Kidney glomerular epithelial cell (primary cell): ENCODE results near the gene C16orf89.
"Not testable (repeated sequence)": the region's sequence is repeated elsewhere in the genome, so short reads cannot be mapped to it uniquely, and the experiment has no call there.

Source experiments
- DNase-seq: peaks from one replicate; lab custom pipeline; 2025; lab: John Stamatoyannopoulos, UW

The C16orf89 gene

DNA sequence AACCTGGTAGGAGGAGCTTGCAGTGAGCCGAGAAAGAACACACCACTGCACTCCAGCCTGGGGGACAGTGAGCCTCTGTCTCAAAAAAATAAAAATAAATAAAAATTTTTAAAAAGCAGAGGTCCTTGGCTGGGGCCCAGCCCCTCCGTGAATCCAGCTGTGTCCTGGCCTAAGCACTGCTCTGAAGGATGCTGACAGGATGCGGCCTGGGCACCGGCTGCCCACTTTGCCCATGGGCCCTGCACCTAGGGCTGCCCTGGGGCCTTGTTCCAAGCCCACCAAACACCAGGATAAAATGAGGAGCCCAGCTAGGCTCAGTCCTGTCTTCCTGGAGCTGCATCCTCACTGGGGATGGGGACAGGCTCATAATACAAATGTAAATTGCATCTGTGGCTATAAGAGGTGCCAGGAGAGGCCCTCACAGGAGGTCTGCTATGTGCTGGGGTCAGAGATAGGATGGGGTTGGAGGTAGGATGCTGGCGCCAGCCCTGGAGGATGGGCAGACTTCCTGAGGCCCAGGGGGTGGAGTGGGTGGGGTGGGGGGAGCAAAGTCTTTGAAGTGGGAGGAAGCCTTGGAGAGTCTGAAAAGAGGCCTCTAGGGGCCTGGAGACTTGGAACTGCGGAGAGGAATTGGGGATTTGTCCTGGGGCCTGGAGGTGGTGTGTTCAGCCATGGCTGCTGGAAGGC, 6.2 kb downstream of the C16orf89 start:
- no peak for DNase-seq

DNA sequence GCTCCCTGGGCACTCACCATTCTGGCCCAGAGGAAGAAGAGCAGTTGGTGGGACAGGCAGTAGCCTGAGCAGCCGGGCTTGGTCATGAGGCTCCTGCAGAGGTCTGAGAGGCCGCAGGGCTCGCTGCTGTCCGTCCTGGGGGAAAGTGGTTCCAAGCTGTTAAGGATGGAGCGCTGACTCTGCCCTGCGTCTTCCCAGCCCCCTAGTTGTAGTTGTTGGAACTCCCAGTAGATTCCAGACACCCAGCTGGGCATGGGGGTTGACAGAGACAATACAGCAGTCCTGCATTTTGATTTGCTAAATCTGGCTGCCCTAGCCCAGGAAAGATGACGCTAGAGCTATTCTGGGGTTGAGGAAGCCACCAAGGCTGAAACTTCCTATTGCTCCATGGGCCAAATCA, 7.3 kb downstream of the C16orf89 start:
- no peak for DNase-seq

DNA sequence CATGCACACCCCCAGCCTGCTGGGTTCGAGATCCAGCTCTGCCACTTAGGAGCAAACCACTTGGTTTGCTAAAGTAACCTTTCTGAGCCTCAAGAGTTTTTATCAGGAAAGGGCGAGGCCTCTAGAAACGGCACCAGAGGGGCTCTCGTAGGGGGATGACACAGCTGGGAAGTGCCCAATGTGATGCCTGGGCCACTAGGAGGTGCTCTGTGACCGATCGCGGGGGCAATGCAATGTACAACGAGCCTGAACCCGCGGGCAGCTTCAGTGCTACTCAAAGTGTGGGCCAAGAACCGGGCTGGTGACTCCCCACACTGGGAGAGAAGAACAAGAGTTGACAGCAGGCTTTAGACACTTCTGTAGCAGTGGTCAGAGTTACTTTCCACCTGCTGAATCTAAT, 9.4 kb downstream of the C16orf89 start:
- DNase-seq: no peak

DNA sequence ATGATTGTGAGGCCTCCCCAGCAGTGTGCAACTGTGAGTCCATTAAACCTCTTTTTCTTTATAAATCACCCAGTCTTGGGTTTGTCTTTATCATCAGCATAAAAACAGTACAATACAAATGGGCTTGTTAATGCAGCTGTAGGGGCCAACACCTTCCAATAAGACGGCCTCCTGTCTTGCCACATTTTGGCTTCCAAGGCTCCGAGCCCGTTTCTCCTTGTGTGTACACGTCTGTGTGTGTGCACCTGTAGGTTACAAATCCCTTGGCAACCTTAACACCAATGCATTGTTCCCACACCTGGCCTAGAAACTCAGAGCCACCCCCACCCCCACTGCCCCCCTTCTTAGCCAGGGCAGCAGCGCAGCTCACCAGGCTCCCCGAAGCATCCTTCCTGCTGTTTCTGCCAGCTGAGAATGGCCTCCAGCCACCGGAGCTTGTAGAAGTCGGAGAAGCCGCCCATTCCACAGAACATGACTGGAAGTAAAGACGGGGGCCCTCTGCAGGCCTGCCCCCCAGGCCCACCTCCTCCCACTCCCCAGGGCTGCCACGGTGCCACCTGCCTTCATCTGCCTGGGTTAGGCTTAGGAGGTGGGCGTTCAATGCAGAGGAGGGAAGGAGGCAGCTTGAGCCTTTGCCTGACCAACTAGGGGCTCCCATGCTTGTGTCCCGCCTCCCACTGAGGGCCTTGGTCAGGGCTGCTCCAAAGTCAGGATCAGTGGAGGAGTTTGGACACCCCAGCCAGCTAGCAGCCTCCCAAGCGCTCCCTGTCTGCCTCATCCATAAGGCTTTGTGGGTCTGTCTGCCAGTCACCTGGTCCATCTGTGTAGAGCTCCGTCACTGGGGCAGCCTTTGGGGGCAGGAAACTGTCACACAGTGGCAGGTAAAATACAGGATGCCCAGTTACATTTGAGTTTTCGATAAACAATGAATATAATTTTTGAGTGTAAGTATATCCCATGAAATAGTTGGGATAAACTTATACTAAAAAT, 10.6 kb downstream of the C16orf89 start:
- DNase-seq: no peak

DNA sequence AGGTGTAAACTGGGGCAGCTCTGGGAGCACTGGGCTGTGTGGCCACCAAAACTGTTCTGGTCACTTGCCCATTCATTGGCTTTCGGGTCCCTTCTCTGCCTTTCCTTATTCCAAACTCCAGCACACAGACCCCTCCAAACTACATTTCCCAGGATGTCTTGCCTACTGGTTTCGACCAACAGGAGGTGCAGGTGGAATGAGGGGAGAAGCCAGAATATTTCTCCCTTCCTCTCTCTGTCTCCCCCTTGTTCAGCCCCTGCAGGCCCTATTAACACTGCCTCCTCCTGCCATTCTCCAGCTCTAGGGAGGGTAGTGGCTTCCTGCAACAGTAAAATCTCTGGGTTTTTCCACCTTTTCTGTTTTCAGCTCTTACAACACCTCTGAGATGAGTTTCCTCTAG, 18.8 kb downstream of the C16orf89 start:
- no peak for DNase-seq

DNA sequence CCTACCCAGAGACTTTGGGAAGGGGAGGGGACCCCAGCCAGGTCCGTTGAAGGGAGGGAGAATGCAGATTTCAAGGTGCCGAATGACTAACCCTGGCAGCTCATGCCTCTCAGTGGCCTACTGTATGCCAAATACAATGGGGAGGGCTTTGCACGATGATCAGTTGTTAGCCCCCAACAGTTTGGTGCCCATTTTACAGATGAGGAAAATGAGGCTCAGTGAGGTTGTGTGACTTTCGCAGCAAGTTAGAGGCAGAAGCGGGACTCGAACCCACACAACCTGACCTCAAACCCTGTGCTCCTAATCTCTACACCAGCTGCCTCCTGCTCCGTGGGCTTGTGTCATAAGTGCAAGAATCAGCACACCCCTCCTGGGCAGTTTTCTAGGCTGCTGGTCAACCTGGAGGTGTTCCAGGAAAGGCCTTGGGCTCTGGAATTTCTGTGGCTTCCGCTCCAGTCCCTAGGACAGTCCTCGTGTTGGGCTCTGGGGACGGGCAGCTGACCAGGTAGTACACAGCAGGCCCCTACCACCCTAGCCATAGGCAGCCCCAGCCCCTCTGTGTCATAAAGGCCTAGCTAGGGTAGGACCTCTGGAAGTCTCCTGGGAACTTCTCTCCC, 20.1 kb downstream of the C16orf89 start:
- no peak for DNase-seq

DNA sequence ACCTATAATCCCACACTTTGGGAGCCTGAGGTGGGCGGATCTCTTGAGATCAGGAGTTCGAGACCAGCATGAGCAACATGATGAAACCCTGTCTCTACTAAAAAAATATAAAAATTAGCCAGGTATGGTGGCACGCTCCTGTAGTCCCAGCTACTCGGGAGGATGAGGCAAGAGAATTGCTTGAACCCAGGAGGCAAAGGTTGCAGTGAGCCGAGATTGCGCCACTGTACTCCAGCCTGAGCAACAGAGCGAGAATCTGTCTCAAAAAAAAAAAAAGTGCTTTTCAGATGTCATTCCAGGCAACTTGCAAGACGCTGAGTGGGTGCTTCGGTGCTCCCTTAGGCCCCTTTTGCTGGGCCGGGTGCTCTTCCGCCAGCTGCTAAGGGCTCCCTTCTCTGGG, 21.2 kb downstream of the C16orf89 start:
- DNase-seq: not testable (repeated sequence)

DNA sequence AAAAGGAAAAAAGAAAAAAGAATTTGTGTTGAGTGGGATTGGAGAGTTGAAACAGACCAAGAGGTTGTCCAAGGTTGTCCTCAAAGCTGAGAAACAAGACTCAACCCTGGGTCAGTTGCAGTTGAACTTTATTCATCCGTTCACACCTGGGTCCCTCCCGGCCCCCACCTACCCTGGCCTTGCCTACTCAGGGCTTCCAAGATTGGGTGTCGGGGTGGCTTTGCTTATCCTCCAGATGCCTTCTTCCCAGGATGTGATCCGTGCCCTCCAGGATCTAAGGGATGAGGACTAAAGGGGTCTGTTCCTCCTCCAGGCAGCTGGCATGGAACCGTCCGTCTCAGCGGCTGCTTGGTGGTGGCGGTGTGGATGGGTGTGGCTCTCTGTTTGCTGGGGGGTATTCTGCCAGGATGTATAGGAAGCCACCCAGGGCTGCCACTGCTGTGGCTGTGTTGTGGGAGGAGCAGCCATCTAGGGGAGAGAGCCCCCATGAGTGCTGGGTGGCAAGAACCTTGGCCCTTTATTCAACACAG, 21.7 kb downstream of the C16orf89 start:
- DNase-seq: no peak

DNA sequence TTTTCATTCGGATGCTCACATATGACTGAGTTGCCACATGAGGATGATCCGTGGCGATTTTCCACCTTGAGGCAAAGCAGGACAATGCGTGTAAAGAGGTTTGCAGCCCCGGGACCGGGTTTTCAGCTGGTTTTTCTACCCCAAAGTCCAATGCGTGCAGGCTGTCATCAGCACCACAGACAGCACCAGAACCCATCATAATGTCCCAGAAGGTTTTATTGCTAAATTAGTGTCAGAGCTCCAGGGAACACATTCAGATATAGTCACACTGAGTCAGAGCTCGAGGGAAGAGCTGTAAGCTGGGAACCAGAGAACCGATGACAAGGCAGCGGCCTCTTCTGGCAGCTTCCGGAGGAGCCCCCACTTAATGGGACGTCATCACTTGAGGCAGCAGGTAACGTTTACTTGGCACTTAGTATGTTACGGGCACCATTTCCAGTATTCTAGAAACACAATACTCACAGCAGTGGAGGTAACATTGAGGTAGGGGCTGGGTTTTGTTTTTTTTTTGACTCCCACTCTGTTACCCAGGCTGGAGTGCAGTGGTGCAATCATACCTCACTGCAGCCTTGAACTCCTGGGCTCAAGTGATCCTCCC, 23.1 kb downstream of the C16orf89 start:
- DNase-seq: no peak

DNA sequence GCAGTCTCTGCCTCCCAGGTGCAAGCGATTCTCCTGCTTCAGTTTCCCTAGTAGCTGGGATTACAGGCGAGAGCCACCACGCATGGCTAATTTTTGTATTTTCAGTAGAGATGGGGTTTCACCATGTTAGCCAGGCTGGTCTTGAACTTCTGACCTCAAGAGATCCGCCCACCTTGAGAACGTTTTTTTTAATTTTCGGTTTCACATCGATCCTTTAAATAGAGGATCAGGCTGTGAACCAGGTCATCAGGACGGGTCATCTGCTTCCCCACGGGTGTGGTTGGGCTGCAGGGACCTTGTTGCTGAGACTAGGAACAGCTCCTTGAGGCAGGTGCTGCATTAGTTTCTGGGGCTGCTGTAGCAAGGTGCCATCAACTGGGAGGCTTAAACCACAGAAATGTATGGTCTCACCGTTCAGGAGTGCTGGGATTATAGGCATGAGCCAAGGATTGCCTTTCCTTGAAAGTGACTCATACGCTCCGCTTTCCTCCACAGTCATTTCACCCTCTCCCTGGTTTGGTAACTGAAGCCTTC, 24.1 kb downstream of the C16orf89 start:
- peak; percentile 66 for DNase-seq

DNA sequence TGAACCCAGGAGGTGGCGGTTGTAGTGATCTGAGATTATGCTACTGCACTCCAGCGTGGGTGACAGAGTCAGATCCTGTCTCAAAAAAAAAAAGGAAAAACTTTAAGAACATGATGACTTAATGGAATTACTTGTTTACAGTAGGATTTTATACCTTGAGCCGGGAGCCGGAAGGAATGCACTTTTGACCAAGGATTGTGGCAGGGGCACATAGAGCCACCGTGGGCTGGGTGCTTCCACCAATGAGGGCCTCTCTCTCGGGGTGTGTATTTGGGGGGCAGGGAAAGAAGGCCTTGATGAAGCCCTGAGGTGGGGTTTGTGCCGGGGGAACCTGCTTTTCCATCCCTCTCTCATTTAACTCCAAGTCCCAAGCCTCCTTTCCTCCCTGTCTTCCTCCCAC, 25.3 kb downstream of the C16orf89 start:
- no peak for DNase-seq

DNA sequence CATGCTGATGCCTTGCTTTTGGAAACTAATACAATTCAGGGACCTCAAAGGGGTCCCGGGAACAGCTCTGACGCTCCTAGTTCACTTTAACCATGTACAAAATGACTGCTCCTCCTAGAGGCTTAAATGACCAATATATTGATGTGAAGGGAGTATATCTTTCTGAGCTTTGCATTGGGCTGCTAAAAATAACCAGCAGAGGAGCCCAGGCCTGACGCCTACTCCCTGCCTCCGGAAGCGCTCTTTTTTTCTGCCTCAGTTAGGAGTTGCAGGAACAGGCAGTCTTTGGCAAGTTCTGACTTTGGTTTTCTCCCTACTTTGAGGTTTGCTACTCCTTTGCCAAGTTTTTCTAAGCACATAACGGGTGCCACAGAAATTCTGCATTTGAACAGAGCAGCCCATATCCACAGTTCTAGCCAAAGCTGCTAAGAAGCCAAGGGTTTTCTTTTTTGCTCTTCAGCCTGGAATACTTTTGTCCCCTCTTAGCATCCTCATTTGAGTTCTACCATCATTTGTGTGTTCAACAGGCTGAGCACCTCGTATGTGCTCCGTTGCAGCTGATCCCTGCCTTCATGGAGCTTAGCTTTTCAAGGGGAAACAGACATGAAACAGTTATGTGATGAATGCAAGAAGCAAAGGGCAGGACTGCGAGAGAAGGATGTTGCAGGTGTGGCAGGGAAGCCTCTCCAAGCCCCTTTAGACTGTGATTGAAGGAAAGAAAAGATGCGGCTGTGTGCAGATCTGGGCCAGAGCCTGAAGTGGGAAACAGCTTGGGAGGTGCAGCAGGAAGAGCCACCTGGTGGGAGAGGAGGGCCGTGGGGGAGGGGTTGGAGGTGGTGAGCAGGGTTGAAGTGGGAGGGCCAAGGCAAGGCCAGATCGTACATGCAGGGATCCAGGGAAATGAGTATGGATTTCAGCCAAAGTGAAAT, 29.3 kb downstream of the C16orf89 start:
- no peak for DNase-seq

DNA sequence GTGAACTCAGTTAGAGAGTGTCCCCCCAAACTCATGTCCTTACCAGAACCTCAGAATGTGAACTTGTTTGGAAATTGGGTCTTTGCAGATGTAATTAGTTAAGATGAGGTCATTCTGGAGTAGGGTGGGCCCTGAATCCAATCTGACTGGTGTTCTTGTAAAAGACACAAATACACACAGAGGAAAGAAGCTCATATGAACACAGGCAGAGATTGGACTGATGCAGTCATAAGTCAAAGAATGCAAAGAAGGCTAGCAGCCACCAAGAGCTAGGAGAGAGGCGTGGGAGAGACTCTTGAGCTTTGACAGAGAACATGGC, 29.9 kb downstream of the C16orf89 start:
- DNase-seq: no peak

DNA sequence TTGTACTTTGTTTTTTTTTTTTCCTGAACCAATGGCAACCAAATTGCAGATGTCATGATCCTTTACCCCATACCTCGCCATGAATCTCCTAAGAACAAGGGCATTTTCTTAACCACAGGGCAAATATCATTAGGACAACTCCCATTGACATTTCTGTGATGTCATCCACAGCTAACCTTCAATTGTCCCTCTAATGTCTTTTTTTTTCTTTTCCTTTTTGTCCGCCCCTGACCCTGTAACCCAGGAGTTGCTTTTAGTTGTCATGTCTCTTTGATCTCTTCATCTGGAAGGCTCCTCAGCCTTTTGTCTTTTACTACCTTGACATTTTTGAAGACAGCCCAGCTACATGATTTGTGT, 31.6 kb downstream of the C16orf89 start:
- no peak for DNase-seq

DNA sequence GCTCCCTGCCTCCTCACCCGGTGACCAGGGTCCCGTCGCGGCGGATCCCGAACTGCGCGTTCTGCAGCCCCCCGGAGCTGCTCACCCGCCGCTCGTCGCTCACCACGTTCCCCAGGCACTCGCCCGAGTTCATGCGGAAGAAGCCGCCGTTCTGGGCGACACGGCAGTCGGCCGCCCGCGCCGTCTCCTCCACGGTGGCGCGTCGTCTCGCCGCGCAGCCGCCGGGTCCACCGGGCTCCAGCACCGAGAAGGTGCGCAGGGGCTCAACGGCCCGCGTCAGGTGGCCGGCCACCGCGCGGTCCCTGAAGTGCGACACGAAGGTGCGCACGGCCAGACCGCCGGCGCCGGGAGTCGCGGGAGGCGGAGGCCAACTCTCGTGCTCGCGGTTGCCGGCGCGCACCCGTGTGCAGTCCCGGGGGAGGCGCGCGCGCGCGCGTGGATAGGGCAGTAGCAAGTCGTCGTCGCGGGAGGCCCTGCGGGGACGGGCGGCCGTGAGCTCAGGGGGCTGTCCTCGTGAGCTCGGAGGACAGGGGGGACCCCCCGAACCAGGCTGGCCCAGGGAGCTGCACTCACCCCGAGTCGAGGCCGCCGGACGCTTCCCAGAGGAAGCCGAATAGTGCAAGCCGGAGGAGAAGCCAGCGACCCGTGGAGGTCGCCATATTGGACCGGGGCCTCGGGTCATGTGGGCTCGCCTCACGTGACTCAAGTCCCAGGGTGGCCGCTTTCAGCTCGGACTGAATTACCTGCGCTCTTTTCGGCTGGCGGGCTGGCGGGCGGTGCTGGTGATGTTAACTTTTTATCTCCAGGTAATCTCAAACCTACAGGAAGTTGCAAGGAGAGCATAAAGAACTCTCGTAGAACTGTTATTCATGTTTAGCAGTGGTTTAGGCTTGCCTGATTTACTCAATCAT, 32.2 kb downstream of the C16orf89 start, which contains the start of gene NAGPA:
TSS of gene NAGPA (minus strand) at position 680 of the 911 bp plus-strand sequence. CDS start at position 659, 21 bp downstream.
- DNase-seq: peak; percentile 62

DNA sequence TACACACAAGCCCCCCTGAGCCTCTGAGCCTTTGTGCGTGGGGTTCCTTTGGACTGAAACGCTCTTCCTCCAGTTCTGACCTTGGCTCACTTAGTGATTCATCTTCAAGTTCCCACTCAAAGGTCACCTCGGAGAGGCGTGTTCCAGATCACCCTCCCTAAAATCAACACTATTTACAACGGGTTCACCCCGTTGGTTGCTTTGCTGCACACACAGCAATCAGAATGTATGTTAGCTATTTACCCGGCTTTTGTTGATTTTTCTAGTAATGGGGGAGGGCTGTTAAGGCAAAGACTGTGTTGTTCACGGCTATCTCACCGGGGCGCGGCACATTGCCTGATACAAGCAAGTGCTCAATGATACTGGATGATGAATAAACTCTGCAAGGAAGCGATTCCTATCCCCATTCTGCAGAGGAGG, 33.0 kb downstream of the C16orf89 start:
- peak; percentile 4 for DNase-seq

DNA sequence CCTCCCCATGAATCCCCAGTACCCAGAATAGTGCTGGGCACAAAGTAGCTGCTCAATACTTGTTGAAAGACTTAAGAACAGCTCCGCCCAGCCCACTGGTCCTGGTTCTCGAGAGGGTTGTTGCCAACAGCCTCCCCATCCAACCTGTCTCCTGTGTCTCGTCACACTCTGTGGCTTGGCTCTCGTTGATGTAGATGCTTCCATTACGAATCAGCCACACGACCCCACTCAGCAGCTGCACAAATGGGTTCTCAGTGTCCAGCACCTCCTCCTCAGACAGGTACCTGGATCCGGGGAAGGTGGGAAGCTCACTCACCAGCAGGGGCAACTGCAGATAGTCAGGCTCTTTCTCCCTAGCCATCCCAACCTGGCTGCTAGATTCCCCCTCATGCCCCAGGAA, 34.2 kb downstream of the C16orf89 start:
- no peak for DNase-seq

DNA sequence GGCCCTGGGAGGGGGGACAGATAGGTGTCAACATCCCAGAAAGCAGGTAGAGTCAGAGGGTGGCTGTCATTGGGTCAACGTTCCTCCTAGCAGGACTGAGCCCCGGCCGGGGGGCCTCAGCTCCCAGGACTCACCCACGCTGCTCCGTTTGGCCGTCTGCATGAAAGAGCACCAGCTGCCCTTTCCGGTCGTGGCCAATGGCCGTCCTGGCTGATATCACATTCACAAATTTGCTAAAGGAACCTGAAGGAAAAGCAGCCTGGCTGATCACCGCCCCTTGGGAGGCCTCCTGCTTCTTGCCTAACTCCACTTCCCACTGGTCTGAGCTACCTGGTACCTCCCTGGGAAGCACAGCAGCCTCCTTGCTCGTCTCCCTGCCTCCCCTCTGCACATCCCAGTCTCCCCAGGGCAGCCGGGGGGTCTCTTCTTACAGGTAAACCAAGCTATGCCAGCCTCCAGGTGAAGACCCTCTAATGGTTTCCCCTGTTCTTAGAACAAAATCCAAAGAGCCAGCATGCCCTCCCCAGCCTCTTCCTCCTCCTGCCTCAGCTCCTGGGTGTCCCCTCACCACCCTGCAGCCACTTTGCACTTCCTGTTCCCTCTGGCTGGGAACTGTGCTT, 35.4 kb downstream of the C16orf89 start:
- no peak for DNase-seq

DNA sequence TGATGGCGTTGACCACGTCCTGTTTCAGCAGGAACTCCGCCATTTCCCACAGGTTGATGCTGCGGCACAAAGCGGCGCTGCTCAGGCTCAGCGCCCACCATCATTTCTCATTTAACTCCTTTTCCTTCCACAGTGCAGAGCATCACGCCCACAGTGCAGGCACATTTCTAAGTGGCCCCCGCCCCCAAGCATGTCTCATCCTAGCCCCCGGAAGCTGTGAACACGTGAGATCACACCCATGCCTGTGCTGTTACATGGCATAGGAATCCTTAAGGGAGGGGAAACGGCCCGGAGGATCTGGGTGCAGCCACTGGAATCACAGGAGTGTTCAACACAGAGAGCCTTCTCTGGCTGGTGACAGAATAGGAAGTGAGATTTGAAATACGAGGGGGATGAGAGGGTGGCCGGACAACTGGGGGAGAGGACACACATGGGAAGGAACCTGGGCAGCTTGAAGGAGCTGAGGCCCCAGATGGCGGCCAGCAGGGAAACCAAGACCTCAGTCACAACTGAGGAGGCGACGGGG, 36.7 kb downstream of the C16orf89 start:
- no peak for DNase-seq
